NCI-H2196 treated with DMSO at 0.1 percent for 48 hours (cell line): Measurements from ENCODE around the gene OR6A2.
"Not testable (repeated sequence)": the region's sequence is repeated elsewhere in the genome, so short reads cannot be mapped to it uniquely, and the experiment has no call there.

Experiments used
- DNase-seq: peaks from one replicate; lab custom pipeline; 2025; ENCODE audit not compliant: unreplicated experiment; lab: John Stamatoyannopoulos, UW

Gene OR6A2

DNA sequence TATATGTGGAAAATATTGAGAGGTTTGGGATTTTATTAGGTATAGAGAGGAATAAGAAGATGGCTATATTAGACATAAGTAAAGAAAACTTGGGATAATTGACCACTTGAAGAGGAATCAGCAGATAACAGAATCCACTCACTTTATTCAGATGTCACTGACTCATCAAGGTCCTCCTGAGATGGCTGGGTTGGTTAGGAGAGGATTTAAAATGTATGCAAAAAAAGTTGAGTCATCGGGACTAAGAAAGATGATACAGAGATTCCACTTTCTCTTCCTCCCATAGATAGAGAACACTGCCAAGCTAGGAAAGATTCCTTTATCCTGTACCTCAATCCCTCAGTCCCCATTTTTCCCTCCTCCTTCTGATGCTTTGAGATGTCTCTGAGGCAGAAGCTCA lies at the start of gene OR6A2:
OR6A2 (minus strand) TSS at position 288 of the 400 bp plus-strand sequence. CDS start 3,981 bp downstream, outside the sequence.
- DNase-seq: no peak

GRCh38 chr11:6845383-6845782 lies 45.9 kb upstream of the OR6A2 start, which contains the start of gene OR10A5:
TSS of gene OR10A5 (plus strand) at chr11:6845683. CDS start at chr11:6845683, 0 bp downstream.
- no peak for DNase-seq

DNA sequence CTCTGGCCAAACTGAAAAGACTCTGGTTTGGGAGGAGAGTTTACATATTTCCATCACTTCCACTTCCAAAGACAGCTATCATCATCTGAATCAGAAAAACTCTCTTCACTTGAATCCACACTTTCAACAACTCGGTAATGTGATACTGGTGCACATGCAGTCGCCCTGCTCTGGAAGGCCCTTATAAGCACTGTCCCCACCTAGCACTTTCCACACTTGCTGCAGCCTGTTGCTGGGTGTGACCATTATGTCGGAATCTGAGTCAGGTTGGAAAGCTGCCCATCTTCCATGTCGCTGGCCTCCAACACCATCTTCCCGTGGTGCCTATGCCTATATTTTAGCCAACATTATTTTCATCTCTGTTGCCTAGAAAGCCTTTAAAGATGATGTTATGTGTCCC lies 44.9 kb upstream of the OR6A2 start:
- no peak for DNase-seq

DNA sequence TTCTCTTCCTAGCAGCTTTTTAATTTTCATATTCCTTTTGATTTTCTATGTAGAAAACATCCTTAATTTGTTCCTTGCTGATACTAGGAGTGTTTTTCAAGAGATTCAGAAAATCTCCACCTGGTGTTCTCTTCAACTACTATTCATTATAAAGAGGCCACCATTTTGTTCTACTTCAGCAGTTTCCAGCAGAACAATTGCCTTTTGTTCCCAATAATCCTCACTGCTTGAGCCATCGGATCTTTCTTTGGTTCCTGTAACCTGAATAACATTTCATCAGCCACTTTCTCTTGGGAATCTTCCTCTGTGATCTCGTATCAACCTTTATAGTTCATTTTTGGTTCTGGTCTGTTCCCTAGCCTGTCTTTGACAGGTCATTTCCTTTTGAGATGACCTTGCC lies 44.2 kb upstream of the OR6A2 start:
- no peak for DNase-seq

DNA sequence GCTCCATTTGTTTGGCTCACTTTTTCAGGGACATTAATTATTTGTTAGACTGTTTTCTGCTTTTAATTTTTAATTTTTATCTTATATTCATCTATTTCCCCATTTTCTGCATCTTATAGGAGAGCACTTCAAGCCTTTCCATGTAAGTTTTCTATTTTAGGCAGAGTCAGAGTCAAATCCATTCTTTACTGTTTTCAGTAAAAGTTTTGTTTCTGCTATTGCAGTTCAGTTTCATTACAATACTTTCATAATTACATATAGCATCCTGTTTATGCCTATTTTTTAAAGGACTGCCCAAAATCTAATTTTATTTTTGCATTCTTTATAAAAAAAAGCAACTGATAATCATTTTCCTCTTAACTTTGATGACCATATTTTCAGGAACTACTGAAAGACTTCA lies 42.2 kb upstream of the OR6A2 start:
- no peak for DNase-seq

GRCh38 chr11:6834021-6834420 lies 34.5 kb upstream of the OR6A2 start:
- no peak for DNase-seq

GRCh38 chr11:6833356-6833755 lies 33.9 kb upstream of the OR6A2 start:
- no peak for DNase-seq

DNA sequence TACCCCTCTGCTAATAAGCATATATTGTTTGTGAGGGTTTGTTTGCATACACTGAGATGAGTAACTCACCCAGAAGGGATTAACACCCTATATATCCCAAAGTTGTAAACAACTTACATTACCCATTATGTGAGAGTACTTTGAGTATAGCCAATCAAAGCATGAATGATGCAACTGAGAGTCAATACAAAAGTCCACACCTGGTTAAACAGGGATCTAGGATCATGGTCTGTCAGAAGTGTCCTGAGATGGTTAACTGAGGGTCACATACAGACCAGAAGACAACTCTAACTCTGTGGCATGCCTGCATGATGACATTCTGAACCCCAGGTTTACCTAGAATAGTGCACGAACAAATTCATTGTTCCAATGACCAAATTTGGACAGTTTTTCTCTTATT lies 28.6 kb upstream of the OR6A2 start:
- DNase-seq: no peak

DNA sequence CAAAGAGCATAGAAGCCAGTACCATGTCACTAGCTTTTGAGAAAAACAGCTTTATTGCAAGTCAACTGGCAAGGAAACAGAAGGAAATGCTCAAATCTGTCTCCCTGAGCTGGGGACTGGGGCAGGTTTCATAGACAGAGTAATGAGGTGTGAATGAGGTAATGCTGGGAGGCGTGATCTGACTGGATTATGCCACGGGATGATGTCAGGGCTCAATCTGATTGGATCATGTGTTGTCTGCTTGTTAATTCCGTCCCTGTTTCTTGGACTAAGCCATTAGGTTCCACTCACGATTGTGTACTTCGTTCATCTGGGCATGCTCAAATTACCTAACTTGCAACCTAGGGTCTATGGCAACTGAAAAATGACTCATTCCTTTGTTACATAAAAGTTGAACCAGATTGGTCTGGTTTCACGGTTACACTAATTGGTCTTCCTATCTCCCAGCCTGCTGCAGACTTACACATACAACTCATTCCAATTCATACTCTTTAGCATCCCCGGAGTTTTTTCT lies 25.8 kb upstream of the OR6A2 start:
- DNase-seq: no peak

DNA sequence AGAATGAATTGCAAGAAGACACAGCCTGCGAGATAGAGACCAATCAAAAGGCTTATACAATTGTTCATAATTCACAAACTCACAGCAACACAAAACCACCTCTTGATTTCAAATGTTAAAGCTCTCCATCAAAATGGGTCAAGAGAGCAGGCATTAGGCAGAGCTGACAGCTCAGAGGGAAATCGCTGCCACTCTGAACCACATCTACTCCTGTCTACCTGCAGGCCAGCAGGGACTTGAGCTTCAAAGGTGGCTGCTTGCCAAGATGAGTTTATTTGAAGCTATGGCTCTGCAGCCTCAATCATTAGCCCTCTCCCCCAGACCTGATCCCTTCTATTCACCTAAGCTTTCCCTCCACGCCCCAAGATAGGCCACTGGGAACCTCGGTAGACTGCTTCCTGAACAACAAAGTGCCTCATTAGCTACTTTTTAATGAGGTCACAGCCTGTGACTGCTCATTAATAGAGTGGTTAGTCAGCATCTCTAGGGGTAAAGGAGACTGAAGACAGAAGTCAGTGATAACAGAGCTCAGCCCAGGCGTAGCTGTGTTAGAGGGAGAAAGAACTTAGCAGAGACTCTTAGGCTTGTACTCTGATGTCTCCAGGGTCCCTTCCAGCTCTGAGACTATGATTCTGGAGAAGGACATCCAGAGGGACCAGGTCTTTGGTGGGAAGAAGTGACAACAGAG lies 24.8 kb upstream of the OR6A2 start:
- DNase-seq: no peak

DNA sequence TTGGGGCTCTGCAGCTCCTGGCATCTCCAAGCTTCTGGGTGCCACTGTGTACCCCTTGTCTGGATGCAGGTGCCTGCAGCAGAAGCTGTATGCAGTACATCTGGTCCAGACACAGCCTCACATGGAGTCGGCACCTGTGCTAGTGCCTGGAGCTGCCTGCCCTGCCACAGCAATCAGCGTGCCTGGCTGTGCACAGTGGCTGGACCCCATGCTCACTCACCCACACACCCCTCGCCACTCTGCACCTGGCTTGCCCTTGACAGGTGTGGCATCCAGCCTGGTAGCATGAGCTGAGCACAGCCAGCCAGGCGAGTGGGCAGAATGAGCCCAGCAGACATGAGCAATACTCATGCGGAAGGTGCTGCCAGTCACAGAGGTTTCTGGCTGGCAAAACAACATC lies 19.5 kb upstream of the OR6A2 start:
- no peak for DNase-seq

GRCh38 chr11:6817694-6818093 lies 18.2 kb upstream of the OR6A2 start:
- no peak for DNase-seq

DNA sequence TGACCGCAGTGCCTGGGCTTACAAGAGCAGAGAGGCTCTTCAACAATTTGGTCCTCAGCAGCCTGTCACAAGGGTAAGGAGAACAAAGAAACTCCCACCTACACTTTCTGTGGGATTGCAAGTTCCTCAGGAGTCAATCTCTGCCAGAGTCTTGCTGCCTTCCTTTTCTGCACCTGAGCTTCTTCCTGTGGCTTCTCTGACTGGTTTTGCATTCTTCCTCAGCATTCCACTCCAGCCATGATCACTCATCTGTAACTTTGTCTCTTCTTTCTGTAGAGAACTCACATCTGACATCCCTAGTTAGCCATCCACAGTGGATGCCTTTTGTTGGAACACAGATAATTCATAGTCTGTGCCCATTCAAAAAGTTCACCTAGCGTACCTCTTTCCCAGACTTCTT lies 14.2 kb upstream of the OR6A2 start:
- DNase-seq: no peak

DNA sequence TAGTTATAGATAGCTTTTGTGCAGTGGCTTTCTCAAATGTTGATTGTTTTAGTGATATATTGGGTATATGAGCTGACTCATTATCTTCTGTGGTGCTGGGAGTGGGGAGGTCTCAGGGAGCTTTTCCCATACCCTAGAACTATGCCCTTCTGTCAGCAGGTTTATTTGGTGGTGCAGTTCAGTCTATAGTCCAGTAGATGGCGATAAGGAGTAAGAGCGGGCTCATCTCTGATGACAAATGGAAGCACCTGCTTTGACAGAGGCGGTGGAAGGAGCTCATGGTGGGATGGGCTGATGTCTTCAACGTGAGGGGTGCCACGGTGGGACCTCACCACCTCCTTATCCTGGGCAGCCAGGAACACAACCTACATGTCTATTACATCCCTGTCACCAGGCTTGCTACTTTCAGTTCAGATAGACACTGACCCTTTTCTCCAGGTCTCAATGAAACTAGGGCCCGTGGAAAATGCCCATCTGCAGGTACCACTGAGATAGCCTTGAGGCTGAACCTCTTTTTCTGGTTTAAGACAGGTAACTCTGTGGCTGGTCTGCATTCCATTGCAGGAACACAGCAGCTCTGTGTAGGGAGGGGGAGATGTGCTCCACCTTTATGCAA lies 13.0 kb upstream of the OR6A2 start:
- peak; percentile 6 for DNase-seq

- DNase-seq: not testable (repeated sequence)
These were observed 1.6 kb upstream of the OR6A2 start for GRCh38 chr11:6801075-6801474.

- no peak for DNase-seq
These were observed 4.8 kb downstream of the OR6A2 start for GRCh38 chr11:6794639-6795038.

DNA sequence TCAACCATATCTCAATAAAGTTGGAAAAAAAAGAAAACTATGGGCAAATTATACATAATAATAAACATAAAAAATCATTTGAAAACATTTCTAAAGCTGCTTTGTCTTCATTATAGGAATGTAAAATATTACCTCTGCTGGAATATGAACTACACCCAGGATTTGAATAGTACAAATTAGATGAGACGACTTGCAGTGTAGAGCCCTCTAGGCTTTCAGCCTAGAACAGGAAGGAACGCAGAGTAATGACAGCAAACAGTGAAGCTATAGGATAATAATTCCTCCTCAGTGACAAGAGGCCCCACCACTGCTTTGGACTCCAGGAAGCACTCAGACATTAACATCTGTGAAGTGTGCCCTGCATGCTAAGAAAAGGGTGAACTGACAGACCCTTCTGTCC lies 8.9 kb downstream of the OR6A2 start:
- no peak for DNase-seq

DNA sequence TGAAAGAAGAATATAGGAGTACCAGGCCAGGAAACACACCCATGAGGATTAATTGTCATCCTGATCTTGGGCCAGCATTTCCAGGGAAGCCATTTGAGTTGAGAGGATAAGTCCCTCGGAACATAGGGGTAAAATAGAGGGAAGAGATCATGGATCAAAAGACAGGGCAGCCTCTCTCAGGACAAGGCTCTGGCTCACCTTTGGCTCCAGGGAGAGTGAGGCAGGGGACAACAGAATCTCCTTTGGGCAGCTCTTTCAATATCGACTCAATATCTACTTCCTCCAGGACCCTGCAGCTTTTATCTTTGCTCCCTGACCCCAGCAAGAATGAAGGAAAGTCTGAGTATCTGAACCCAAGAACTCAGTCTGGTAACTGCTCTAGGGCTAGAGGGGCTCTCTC lies 16.8 kb downstream of the OR6A2 start, which contains the start of gene OR2AG1:
OR2AG1 (plus strand) TSS at position 301 of the 400 bp plus-strand sequence. CDS start 2,018 bp downstream, outside the sequence.
- DNase-seq: no peak

DNA sequence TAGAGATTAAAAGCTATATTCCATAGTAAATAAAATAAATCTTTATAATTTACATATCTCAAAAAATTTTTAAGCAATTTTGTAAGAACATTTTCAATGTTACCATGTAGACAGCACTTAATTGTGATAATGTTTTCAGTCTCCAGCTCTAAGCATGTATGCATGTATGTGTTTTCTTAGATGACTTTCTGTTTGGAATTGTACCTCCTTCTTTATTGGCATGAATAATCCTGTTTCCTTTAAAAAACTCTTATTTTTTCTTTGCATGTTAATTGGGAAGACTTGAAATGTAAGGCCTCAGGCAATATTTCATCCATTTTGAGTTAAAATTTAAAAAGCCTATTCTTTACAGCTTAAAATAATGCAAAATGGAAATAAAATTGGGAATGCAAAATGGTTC lies 18.7 kb downstream of the OR6A2 start:
- no peak for DNase-seq

GRCh38 chr11:6778518-6778917 lies 21.0 kb downstream of the OR6A2 start:
- no peak for DNase-seq

GRCh38 chr11:6771926-6772893 lies 27.3 kb downstream of the OR6A2 start, which contains the start of gene OR2AG2:
TSS of gene OR2AG2 (minus strand) at chr11:6771976. CDS start at chr11:6768957, 3,019 bp downstream.
- no peak for DNase-seq
